DMS114 treated with DMSO at 0.1 percent for 48 hours (cell line): ENCODE measurements around the gene EPB41.
A peak's percentile ranks its signal among the peaks of the same experiment; 100 is the strongest.

Experiments
- DNase-seq: peaks from one replicate; lab custom pipeline; 2025; ENCODE audit not compliant: unreplicated experiment; lab: John Stamatoyannopoulos, UW

EPB41 gene

DNA sequence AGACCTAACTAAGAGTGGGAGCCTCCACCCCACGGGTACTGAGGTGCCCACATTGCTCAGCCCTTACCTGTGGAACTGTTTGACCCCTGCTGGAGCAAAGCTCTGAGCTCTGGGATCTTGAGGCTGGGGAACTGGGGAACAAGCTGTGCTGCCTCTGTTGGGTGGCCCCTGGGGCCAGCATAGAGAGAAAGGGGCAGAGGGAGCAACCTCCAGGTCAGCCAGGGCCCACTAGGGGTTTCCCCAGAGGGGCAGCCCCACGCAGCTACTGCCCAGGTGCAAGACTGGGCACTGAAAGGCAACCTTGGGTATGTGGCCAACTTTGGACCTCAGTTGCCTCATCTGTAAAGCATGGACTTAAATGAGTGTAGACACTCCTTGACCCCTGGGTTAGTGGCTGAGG lies 23.5 kb upstream of the EPB41 start:
- no peak for DNase-seq

DNA sequence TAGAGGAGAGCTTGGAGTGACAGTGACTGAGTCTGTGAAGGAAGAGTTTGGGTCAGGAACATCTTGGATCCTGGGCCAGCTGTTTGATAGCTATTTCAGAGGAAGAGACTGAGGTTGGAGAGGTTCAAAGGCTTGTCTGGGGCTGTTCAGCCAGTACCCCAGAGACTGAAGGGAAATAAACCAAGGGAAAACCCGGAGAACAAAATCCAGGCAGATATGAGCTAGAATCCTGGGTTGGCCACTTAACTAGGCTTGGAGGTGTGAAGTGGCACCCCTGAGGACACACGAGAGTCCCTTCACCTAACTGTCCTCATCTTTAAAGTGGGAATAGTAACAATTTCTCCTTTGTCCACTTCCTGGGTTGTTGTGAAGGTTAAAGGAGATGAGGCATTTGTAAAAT lies 23.1 kb upstream of the EPB41 start:
- no peak for DNase-seq

DNA sequence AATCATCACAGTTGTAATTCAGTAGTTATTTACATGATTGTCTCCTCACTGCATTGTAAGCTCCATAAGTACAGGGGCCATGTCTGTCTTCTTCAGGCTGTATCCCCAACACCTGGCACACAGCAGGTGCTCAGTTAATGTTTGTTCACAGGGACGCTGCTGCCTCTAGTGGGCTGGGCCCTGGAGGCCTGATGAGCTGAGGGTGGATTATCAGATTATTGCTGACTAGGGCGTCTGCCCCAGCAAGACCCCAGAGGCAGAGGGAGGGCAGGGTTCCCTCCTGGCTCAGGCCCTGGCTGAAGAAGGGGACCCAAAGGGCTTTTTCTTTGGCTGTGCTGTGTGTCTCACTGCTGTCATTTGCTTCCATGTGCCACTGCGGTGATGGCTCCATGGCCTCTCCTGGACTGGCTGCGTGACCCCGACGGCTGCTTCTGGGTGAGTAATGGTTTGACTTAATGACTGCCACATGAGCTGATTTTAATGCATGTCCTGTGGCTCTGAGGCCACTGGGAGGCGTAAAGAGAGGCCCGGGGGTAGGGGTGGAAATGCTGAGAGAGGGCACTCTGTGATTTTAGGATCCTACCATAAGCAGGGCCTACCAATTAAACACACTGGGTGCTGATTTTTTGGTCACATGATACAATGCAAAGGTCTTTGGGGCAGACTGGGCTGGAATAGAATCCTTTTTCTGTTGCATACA lies 20.8 kb upstream of the EPB41 start:
- no peak for DNase-seq

DNA sequence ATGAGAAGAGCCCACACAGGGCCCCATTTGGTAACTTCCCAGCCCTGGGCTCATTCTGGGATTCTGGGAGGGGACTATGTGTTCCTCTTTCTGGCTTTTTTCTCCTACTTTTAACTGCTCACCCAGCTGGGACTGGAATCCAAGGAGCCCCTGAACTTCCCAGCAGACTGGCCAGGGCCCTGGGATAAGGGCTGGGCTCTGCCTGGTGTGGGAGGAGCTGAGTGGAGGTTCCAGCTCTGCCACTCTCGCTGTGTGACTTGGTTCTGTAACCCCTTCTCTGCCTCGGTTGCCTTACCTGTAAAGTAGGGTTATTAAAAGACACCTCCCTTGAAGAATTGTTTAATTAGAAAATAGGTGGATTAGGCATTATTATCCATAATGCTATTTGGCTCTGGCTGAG lies 19.6 kb upstream of the EPB41 start:
- no peak for DNase-seq

DNA sequence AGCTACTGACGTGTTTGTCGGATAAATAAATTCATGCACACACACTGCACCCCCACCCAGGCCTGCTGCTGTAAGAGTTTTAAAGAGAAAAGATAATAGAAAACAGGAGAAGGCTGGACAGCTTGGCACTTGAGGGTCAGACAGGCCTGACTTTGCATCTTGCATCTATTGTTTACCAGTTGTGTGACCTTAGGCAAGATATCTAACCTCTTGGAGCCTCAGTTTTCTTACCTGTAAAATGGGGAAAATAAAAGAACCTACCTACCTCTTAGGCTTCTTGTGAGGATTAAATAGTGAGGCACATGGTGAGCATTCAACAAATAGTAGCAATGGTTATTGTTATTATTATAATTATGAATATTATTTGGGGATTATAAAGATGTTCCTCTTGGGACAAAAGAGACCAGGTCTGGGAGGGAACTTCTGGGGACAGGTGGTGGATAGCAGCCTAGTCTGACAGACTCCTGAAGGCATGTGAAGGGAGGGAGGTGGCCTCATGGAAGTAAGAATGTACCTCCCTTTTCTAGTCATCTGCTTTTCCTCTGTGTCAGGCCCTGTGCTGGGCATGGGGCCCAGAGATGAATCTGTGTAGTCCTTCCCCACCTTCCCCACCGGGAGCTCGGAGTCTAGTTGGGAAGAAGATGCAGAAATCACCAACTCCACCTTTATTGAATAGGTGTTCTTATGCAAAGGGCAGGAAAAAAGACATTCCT lies 18.3 kb upstream of the EPB41 start:
- no peak for DNase-seq

DNA sequence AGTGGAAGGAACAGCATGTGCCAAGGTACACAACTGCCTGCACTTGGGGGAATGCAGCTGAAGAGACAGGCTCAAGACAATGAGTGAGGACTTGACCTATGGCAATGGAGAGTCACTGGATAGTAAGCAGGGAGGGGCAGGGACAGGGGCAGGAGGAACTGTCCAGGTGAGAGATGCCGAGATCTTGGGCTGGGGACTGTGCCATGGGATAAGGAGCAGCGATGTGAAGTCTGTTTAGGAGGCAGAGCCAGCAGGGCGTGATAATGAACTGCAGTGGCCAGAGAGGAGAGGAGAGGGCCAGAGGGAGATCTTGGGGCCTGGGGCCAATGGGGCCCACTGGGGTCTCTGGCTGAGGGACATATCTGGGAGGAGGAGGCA lies 17.8 kb upstream of the EPB41 start:
- DNase-seq, result no peak

DNA sequence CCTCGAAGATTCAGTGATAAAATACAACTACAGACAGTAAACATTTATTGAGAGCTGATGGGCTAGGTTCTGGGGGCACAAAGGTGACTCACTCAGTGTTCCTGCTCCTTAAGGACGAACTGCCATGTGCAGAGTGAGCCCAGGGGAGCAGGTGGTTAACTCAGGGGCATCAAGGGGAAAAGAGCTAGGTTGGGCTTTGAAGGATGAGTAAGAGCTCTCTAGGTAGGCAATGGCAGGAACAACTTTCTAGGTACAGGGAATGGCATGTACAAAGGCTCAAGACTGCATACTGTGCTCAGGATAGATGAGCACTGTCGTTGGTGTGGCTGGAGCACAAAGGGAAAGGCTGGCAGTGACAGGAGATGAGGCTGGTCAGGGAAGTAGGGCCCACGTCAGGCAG lies 16.6 kb upstream of the EPB41 start:
- DNase-seq, result no peak

DNA sequence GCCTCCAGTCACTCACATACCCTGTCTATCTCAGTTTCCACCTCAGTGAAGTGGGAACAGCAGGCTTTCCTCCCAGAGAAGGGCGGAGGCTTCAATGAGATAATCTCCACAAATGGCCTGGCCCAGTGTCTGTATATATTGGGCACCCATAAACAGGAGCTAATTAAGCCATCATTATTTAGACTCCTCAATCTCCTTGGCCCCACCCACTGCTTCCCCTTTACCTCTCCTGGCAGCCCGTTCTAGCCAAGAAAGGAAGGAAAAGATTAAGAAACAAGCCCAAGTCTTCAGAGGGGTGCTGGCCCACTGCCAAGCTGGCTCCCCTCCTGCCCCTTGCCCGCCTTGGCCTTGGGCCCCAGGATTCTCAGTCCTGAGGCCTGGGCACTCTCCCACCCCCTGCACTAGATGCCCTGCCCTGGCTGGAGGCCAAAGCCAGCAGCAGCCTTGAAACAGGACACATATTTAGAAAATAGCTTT lies 15.9 kb upstream of the EPB41 start:
- no peak for DNase-seq

DNA sequence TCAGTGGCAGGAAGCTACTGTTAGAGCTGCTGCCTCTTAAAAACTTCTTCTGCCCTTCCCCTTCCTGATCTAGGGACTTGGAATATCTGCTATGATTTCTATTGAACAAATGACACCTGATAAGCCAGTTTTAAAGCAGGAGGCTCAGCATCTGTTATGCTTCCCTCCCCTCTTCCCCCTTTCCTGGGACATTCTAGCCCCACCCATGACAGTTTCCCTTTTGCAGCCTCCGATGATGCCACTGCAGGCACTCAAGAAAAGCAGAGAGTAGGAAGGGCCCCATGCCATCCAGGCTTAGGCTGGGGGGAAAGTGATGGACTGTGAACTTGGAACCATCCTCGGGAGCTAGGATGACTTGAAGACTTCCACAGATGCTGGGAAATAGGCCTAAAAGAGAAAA lies 15.1 kb upstream of the EPB41 start:
- DNase-seq, result no peak

DNA sequence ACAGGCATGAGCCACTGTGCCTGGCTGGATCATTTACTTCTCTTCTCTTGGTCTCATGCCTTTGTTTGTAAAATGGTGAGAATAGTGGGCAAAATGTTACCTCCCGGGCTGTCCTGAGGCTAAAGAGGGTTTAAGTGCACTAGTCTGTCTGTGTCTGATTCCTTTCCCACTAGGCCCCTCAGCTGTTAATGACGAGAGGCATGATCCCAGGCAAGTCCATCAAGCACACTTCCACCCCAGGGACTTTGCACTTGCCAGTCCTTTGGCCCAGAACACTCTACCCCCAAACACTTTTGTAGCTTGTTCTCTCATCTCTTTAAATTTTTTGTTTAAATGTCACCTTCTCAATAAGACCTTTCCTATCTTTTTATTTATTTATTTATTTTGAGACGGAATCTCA lies 13.8 kb upstream of the EPB41 start:
- no peak for DNase-seq

DNA sequence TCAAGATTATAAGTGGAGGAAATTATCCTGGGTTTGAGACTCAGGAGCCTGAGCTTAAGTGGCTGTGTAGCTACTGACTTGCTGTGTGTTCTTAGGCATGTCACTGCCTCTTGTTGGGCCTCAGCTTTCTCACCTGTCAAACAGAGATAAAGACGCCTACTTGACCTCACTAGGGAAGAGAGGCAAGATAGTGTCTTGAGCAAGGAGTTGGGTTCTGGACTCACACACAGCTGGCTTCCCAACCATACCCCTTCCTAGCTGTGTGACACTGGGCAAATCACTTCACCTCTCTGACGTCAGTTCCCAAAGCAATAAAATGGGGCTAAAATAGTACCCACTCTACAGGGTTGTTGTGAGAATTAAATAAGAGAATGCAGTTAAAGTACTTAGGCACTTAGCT lies 11.6 kb upstream of the EPB41 start:
- no peak for DNase-seq

DNA sequence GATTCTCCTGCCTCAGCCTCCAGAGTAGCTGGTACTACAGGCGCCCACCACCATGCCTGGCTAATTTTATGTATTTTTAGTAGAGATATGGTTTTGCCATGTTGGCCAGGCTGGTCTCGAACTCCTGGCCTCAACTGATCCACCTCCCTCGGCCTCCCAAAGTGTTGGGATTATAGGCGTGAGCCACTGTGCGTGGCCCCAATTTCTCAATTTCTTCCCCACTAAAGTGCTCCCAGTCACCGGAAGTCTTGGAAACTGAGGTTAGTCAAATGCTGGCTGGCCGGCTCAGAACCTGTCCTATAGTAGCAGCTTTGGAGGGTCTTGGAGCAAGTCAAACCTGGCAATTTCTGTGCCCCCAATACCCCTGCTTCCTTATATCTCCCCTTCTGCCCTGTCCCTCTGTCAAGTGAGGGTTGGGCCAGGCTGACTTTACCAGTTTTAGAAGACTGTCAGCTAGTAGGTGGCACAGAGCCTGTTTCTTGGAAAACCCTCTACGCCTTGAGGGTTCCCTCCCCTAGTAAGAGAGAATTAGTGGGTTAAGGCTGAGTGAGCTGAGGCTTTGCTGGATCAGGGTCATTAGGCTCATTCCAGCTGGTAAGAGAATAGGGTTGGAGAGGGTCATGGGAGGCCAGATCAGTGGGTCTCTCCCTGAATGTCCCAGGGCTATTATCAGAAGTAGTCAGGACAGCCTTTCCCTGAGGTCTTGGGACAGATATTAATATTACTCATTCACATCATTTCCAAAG lies 8.3 kb upstream of the EPB41 start:
- DNase-seq, result no peak

DNA sequence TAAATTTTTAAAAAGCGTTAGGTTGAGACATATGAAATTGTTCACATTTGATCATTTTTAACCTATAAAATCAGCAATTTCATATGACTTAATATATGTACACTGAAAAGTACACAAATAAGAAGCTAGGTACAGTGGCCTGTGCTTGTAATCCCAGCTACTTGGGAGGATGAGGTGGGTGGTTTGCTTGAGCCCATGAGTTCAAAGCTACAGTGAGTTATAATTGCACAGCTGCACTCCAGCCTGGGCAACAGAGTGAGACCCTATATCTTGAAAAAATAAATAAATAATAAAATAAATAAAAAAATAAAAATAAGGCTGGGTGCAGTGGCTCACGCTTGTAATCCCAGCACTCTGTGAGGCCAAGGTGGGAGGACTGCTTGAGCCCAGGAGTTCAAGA lies 5.2 kb upstream of the EPB41 start:
- no peak for DNase-seq

DNA sequence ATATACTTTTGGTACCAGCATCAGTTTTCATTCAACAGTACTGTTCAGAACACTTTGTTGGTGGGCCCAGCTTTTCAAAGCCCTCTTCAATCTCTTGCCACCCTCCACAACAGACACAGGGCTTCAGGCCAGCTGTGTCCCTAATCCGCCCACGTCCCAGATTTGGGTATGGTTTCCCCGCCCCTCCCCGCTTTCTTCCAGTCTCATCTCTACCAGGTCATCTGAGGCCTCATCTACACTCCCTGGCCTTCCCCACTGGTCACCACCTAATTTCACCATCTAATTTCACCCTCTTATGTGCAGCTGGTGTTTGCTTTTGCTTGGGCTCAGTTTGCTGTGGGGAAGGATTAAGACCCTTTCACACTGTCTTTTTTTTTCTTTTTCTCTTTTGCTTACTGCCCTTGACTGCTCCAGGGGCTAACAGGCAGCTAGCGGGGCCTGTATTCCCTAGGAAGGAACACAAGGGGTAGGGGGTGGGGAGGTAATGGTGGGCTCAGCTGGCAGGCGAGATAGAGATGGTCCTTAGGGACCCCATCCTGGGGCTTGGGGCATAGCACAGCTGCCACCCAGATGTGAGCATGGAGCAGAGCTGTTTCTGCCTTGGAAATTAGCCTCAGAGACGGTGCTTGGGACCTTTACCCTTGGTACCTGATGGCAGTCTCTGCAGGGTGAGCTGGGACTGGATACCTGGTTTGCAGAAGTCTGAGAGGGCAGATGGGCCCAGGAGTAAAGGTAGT lies 3.8 kb upstream of the EPB41 start:
- no peak for DNase-seq

DNA sequence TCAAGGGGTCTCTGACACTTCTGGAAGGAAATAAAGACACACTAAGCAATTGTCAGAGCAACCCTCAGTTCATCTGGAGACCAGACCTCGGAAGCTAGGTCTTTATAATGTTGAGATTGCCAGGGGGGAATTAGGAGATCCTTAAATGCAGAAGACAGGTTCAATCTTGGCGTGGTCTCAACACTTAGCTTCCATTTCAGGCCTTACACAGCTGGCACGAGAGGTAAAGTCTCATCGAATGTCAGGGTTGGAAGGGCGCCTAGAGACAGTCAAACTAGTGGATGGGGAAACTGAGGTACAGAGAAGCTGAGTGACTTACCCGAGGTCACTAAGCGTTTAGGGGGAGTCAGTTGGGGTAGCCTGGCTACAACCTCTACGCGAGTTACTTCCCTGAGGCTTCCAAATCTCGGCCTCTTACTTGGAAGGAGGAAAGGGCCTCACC lies 562 bp upstream of the EPB41 start:
- DNase-seq, result no peak

DNA sequence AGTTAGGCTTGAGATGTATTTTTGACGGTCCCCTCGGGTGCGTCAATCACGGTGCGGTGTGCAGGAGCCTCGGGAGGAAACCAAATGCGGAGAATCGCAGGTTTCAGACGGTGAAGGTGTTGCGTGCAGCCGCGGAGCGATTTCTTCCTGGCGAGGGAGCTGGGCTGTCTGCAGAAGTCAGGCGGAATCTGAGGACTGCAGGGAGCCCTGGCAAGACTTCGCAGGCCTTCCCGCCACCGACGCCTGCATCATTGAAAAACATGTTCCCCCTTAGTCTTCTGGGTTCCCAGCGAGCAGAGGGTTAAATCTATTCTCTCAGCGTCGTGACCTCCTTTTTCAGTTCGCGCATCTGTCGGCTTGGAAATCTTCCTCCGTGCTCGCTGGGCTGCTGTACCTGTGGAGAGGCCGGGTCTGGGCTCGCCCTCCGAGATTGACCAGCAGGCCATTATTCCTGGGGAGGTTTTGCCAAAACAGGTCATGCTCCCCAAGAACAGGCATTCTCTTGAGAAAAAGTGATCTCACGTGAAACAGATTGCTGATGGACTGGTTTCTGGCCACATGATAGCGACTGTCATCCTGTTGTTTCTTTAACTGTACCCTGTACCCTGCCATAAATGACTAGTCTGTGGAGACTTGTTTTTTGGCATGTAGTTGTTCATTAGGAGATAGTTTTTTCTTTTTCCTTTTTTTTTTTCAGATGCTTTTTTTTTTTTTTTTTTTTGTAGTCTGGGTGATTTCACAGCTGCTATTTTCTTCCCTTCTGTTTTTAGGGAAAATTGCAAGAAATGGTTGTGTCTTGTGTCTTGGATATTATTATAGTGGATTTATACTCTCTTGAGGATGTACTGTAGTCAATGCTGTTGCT lies 894 bp downstream of the EPB41 start:
- DNase-seq, result peak; percentile 21

DNA sequence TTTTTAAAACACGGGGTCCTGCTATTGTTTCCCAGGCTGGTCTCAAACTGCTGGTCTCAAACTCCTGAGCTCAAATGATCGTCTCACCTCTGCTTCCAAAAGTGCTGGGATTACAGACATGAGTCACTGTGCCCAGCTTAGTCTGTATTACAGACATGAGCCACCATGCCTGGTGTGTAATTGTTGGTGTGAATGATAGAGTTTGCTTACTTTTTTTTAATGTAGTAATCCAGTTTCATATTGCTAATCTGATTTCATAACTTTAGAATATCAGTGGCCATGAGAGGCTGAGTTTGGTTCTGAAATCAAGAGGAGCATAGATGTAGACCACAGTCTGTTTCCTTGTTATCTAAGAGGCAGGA lies 3.4 kb downstream of the EPB41 start:
- DNase-seq, result no peak

DNA sequence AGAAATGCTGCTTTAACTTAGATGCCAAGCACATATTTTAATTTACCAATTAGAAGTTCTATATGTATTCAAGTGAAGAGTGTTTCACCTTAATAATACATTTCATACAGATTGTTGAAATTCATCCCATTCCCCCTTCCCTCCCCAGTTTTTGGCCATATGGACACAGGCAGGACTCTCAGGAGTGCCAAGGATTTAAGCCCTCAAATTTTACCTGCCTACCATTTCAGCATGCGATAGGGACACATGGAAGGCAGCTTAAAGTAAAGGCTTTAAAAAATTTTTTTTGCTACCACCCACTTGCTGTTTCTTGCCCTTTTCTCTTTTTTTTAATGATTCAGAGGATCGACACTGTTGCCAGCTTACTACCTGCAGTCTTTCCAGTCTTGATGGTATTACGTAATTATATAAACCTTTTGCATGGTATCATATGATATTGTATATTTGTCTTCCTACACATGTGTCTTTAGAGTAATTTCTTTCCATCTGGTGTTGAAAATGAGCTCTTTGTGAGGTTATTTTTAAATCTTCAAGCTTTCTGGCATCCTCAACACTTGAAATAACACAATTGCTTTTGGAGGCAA lies 7.0 kb downstream of the EPB41 start:
- DNase-seq, result no peak

DNA sequence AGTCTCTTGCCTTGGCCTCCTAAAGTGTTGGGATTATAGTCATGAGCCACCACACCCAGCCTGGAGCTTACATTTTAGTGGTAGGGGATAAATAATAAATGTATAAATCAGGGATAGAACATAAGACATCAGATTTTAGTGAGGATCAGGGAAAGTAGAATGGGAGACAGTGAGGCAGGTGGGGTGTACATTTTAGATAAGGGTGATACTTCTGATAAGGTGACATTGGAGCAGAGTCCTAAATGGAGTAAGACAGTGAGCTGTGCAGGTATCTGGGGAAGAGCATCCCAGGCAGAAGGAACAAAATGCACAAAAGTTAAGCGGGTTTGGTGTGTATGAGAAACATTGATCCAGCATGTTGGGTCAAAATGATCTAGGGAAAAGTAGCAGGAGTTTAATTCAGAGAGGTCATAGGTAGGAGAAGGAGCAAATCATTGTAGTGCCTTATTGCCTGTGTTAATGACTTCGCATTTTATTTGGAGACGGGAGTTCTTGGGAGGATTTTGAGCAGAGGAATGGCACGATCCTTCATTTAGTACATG lies 11.1 kb downstream of the EPB41 start:
- DNase-seq, result no peak
